SK-N-SH (cell line): Measurements from ENCODE around the gene ZFP92. TPM values are rescaled to one million over a fixed set of nuclear protein-coding genes. Genes with fewer than 3 reads are reported as not detected.

Experiments used
- CTCF ChIA-PET: fragments of 300-600, 350-600 bp; formaldehyde crosslinking; extraction: SDS; loops from one replicate; lab custom pipeline; 2021; lab: Yijun Ruan, JAX
- POLR2A ChIA-PET: fragments of 350-600 bp; sonication (Branson Sonifier 250); formaldehyde crosslinking; extraction: SDS; loops from one replicate; lab custom pipeline; 2020; ENCODE audit warnings: antibody characterized with exemption, inconsistent platforms; lab: Yijun Ruan, JAX
- DNase-seq: peaks from one replicate; pipeline ENCODE4 v3.0.0; 2012
- H2AFZ ChIP-seq: fragments of 200-600 bp; sonication (generic); 2 replicates; pipeline ENCODE4 v1.8.1; 2016; ENCODE audit warnings: antibody characterized with exemption, mild to moderate bottlenecking, low read depth
- H3F3A ChIP-seq: fragments of 200-600 bp; sonication (generic); replicated peaks from 2 replicates; pipeline ENCODE3; 2016; ENCODE audit warnings: antibody characterized with exemption, mild to moderate bottlenecking; ENCODE audit not compliant: insufficient read depth
- H3K27ac ChIP-seq, 2 experiments: fragments of 200-500 bp in 1 of 2; fragments of 200-600 bp in 1 of 2; sonication (Bioruptor generic) in 1 of 2; sonication (generic), shearing (Covaris generic) in 1 of 2; 2 replicates each; pipeline versions ENCODE4 v1.5.1 to v1.6.1; 2014 to 2016; ENCODE audit warnings: low read depth in 2 of 2, inconsistent platforms in 1 of 2, low read length in 1 of 2, mild to moderate bottlenecking in 1 of 2, mixed read lengths in 1 of 2
- H3K27me3 ChIP-seq: fragments of 200-600 bp; sonication (generic), shearing (Covaris generic); 2 replicates; pipeline ENCODE4 v1.6.1; 2016; ENCODE audit warnings: mixed run types; ENCODE audit not compliant: insufficient read depth
- H3K36me3 ChIP-seq, 2 experiments: fragments of 200-500 bp in 1 of 2; fragments of 200-600 bp in 1 of 2; sonication (Bioruptor generic) in 1 of 2; sonication (generic) in 1 of 2; replicated peaks in 1 of 2; 2 replicates each; pipeline versions ENCODE3 to v1.5.1; 2014 to 2016; ENCODE audit warnings: low read length in 1 of 2, mild to moderate bottlenecking in 1 of 2; ENCODE audit not compliant: insufficient read depth in 2 of 2, control insufficient read depth in 1 of 2
- H3K4me1 ChIP-seq, 2 experiments: fragments of 200-500 bp in 1 of 2; fragments of 200-600 bp in 1 of 2; sonication (Bioruptor generic) in 1 of 2; sonication (generic), shearing (Covaris generic) in 1 of 2; 2 replicates each; pipeline versions ENCODE4 v1.5.1 to v1.6.1; 2014 to 2016; ENCODE audit warnings: low read depth in 1 of 2, low read length in 1 of 2, mixed run types in 1 of 2; ENCODE audit not compliant: insufficient read depth in 2 of 2, control insufficient read depth in 1 of 2
- H3K4me2 ChIP-seq: fragments of 200-600 bp; sonication (generic), shearing (Covaris generic); 2 replicates; pipeline ENCODE4 v1.6.1; 2017; ENCODE audit warnings: mixed run types
- H3K4me3 ChIP-seq, 2 experiments: fragments of 200-500 bp in 1 of 2; fragments of 200-600 bp in 1 of 2; sonication (Bioruptor generic) in 1 of 2; sonication (generic), shearing (Covaris generic) in 1 of 2; 2 replicates each; pipeline versions ENCODE4 v1.5.1 to v1.8.1; 2014 to 2016; ENCODE audit warnings: low read depth in 2 of 2, inconsistent platforms in 1 of 2, low read length in 1 of 2, mild to moderate bottlenecking in 1 of 2, mixed read lengths in 1 of 2, moderate library complexity in 1 of 2
- H3K79me2 ChIP-seq: fragments of 200-600 bp; sonication (generic); 2 replicates; pipeline ENCODE4 v1.8.1; 2017; ENCODE audit warnings: mild to moderate bottlenecking; ENCODE audit not compliant: insufficient read depth
- H3K9ac ChIP-seq: fragments of 200-600 bp; sonication (generic); 2 replicates; pipeline ENCODE4 v1.6.1; 2017; ENCODE audit warnings: mixed run types
- H3K9me2 ChIP-seq: fragments of 200-600 bp; sonication (generic); 2 replicates; pipeline ENCODE4 v1.6.1; 2017; ENCODE audit warnings: mixed run types
- H3K9me3 ChIP-seq: fragments of 200-600 bp; sonication (generic); 2 replicates; pipeline ENCODE4 v1.6.1; 2017; ENCODE audit warnings: mixed run types, mild to moderate bottlenecking, moderate library complexity
- H4K20me1 ChIP-seq: fragments of 200-600 bp; sonication (generic); 2 replicates; pipeline ENCODE4 v1.6.1; 2017; ENCODE audit warnings: mild to moderate bottlenecking, mixed run types; ENCODE audit not compliant: insufficient read depth
- CHD2 ChIP-seq: fragments of 150-350 bp; IDR thresholded peaks from 2 replicates; pipeline ENCODE4 v1.6.1; 2018; ENCODE audit warnings: low read length; ENCODE audit not compliant: partially characterized antibody
- ELF1 ChIP-seq: IDR thresholded peaks from 2 replicates; pipeline ENCODE4 v1.4.0; 2012
- EP300 ChIP-seq, 2 experiments: IDR thresholded peaks; 2 replicates each; pipeline versions ENCODE4 v1.4.0 to v1.6.1; 2012; ENCODE audit warnings: borderline replicate concordance in 1 of 2, low read depth in 1 of 2, low read length in 1 of 2
- EZH2phosphoT487 ChIP-seq: fragments of 200-600 bp; sonication (generic); IDR thresholded peaks from 2 replicates; pipeline ENCODE4 v1.6.1; 2017; ENCODE audit warnings: low read depth, mixed run types, mild to moderate bottlenecking, antibody characterized with exemption, moderate library complexity, borderline replicate concordance
- FOSL2 ChIP-seq: IDR thresholded peaks from 2 replicates; pipeline ENCODE4 v1.4.0; 2012; ENCODE audit warnings: low read depth, mild to moderate bottlenecking, moderate library complexity, borderline replicate concordance
- FOXJ3 ChIP-seq: sonication (generic); formaldehyde crosslinking; IDR thresholded peaks from 2 replicates; pipeline ENCODE4 v1.5.1; 2020; ENCODE audit warnings: mild to moderate bottlenecking, missing genetic modification reagents
- FOXM1 ChIP-seq: IDR thresholded peaks from 2 replicates; pipeline ENCODE4 v1.4.0; 2012; ENCODE audit warnings: low read depth, mild to moderate bottlenecking
- GABPA ChIP-seq: IDR thresholded peaks from 2 replicates; pipeline ENCODE4 v1.4.0; 2012; ENCODE audit warnings: low read depth, mild to moderate bottlenecking
- IRF3 ChIP-seq: fragments of 150-350 bp; IDR thresholded peaks from 2 replicates; pipeline ENCODE4 v1.6.1; 2016; ENCODE audit warnings: mild to moderate bottlenecking, low read depth, low read length
- NRF1 ChIP-seq: IDR thresholded peaks from 2 replicates; pipeline ENCODE4 v1.6.1; 2012; ENCODE audit warnings: low read depth, mild to moderate bottlenecking, low read length
- PBX3 ChIP-seq: IDR thresholded peaks from 2 replicates; pipeline ENCODE4; 2012
- POLR2AphosphoS5 ChIP-seq: IDR thresholded peaks from 2 replicates; pipeline ENCODE4 v1.6.1; 2012; ENCODE audit warnings: low read depth, low read length
- RAD21 ChIP-seq: IDR thresholded peaks from 2 replicates; pipeline ENCODE4 v1.6.1; 2012; ENCODE audit warnings: mild to moderate bottlenecking, low read length
- SMC3 ChIP-seq: IDR thresholded peaks from 2 replicates; pipeline ENCODE4 v1.6.1; 2012; ENCODE audit warnings: low read depth, low read length, improper control_type of control experiment
- TAF1 ChIP-seq: IDR thresholded peaks from 2 replicates; pipeline ENCODE4 v1.6.1; 2012; ENCODE audit warnings: low read depth, mild to moderate bottlenecking, low read length, moderate library complexity, borderline replicate concordance
- TEAD4 ChIP-seq: IDR thresholded peaks from 2 replicates; pipeline ENCODE4 v1.4.0; 2012; ENCODE audit warnings: mild to moderate bottlenecking, borderline replicate concordance; ENCODE audit not compliant: insufficient read depth
- USF1 ChIP-seq: IDR thresholded peaks from 2 replicates; pipeline ENCODE4 v1.4.0; 2012; ENCODE audit warnings: low read depth, borderline replicate concordance
- USF2 ChIP-seq: fragments of 150-350 bp; IDR thresholded peaks from 2 replicates; pipeline ENCODE4 v1.6.1; 2017; ENCODE audit warnings: antibody characterized with exemption, low read length, low read depth, borderline replicate concordance
- YY1 ChIP-seq: IDR thresholded peaks from 2 replicates; pipeline ENCODE4 v1.4.0; 2012; ENCODE audit warnings: low read depth, mild to moderate bottlenecking
- ZBTB33 ChIP-seq: IDR thresholded peaks from 2 replicates; pipeline ENCODE4 v1.4.0; 2012; ENCODE audit warnings: low read depth, borderline replicate concordance
- WGBS: methylation state at CpG from one replicate; pipeline ENCODE4 v1.1.6; 2017; ENCODE audit warnings: low lambda C conversion rate; 5-methylcytosine and 5-hydroxymethylcytosine counted together
- polyA plus RNA-seq, 3 experiments: library from polyadenylated mRNA; depleted of rRNA; stranded (reverse); fragments of >200 nt; gene quantifications; 2 replicates each; pipeline ENCODE4 v1.2.3, GENCODE V29; 2012

The ZFP92 gene
- polyA plus RNA-seq, 1 of the 3 experiments (the other 2 are of a cell fraction) = 0.28 TPM

- H3F3A ChIP-seq = no peaks in the 10 kb centered on the region
- H3K79me2 ChIP-seq = no peaks in the 10 kb centered on the region
- 16% methylated on average over 7 of the region's 9 CpGs for WGBS
- TF ChIP-seq CHD2 (no peak), RAD21 (no peak), YY1 (no peak), SMC3 (no peak), FOXM1 (no peak)
- no peaks in the 10 kb centered on the region for H3K9me3 ChIP-seq
- no peaks in the 10 kb centered on the region for H4K20me1 ChIP-seq
- no peak overlapping the region for H3K27ac ChIP-seq
- H3K9ac ChIP-seq = no peak overlapping the region
- H3K4me1 ChIP-seq = no peaks in the 10 kb centered on the region
- no peak for DNase-seq
- peaks cover 38% of the 10 kb centered on the region for H3K27me3 ChIP-seq
- ChIA-PET CTCF (no interaction called here), POLR2A (no interaction called here)
- H3K36me3 ChIP-seq = no peaks in the 10 kb centered on the region
- no peak overlapping the region for H2AFZ ChIP-seq
- no peak overlapping the region for H3K4me2 ChIP-seq
- no peaks in the 10 kb centered on the region for H3K9me2 ChIP-seq
- H3K4me3 ChIP-seq = no peak overlapping the region
Measured at GRCh38 chrX:153441981-153442380, 30.7 kb downstream of the ZFP92 start.

GRCh38 chrX:153442463-153442862, 31.2 kb downstream of the ZFP92 start:
- Histone ChIP-seq H3K9ac (no peak overlapping the region), H3K4me1 (no peaks in the 10 kb centered on the region), H3K4me3 (no peak overlapping the region), H3K27ac (no peak overlapping the region), H3F3A (no peaks in the 10 kb centered on the region), H3K4me2 (no peak overlapping the region)
- POLR2A ChIA-PET = no interaction called here
- WGBS = 23% methylated on average over 4 of the region's 5 CpGs
- TF ChIP-seq IRF3 (no peak), POLR2AphosphoS5 (no peak), USF1 (no peak), FOXJ3 (CRISPR knock-in tag) (no peak), TAF1 (no peak), ZBTB33 (no peak), NRF1 (no peak), EP300 (IDR thresholded peaks at IDR 0.05; ENCODE audit: borderline replicate concordance in 1 of 2, low read depth in 1 of 2, low read length in 1 of 2) (no peak), ELF1 (no peak), PBX3 (no peak), GABPA (no peak), FOSL2 (no peak), RAD21 (no peak), USF2 (no peak), EZH2phosphoT487 (no peak), TEAD4 (no peak)
- TF ChIP-seq, all 33 proteins: peak for 0
- Histone ChIP-seq H3K9me3 (no peaks in the 10 kb centered on the region), H3K9me2 (no peaks in the 10 kb centered on the region), H3K27me3 (peaks cover 38% of the 10 kb centered on the region), H2AFZ (no peak overlapping the region), H3K36me3 (no peaks in the 10 kb centered on the region), H3K79me2 (no peaks in the 10 kb centered on the region), H4K20me1 (no peaks in the 10 kb centered on the region)
- CTCF ChIA-PET = no interaction called here
- no peak for DNase-seq
